PC-3 (cell line): ENCODE measurements around the gene UBA3. TPM values are rescaled to one million over a fixed set of nuclear protein-coding genes. Genes with fewer than 3 reads are reported as not detected.

Source experiments
- ATAC-seq: fragments of 200-7000 bp; cut with Tn5 transposase; 2 replicates; pipeline ENCODE4 v1.9.1; 2020; ENCODE audit warnings: mild to moderate bottlenecking, moderate library complexity
- BruUV-seq: library from RNA; stranded (reverse); fragments of 400-500 nt; replicated peaks from 2 replicates; lab custom pipeline; 2021; lab: Mats Ljungman, UMichigan
- CTCF ChIA-PET: fragments of 300-600 bp; sonication (Branson Sonifier 250); formaldehyde crosslinking; loops from one replicate; lab custom pipeline; 2022; ENCODE audit warnings: antibody characterized with exemption; lab: Charles Lee
- POLR2A ChIA-PET: fragments of 300-600 bp; sonication (Branson Sonifier 250); formaldehyde crosslinking; loops from one replicate; lab custom pipeline; 2022; ENCODE audit warnings: antibody characterized with exemption; ENCODE audit not compliant: unreplicated experiment; lab: Charles Lee
- DNase-seq: peaks from one replicate; pipeline ENCODE4 v3.0.0-alpha.2; 2015
- H2AFZ ChIP-seq: fragments of 300-600 bp; sonication (generic); 2 replicates; pipeline ENCODE4 v1.6.0; 2016; ENCODE audit warnings: antibody characterized with exemption, low read length
- H3F3A ChIP-seq: fragments of 300-600 bp; sonication (generic); one replicate; pipeline ENCODE4 v1.6.0; 2017; ENCODE audit warnings: antibody characterized with exemption, low read length, control low read depth, mild to moderate bottlenecking; ENCODE audit not compliant: unreplicated experiment
- H3K27ac ChIP-seq: fragments of 300-600 bp; sonication (generic); 2 replicates; pipeline ENCODE4 v1.5.1; 2016; ENCODE audit warnings: mild to moderate bottlenecking, low read length
- H3K27me3 ChIP-seq: fragments of 300-600 bp; sonication (generic); 2 replicates; pipeline ENCODE4 v1.6.1; 2016; ENCODE audit warnings: low read length, mixed read lengths
- H3K36me3 ChIP-seq: fragments of 300-600 bp; sonication (generic); 2 replicates; pipeline ENCODE4 v1.6.1; 2016; ENCODE audit warnings: low read depth, mixed run types, low read length, mixed read lengths
- H3K4me1 ChIP-seq: fragments of 300-600 bp; sonication (generic); 2 replicates; pipeline ENCODE4 v1.5.1; 2016; ENCODE audit warnings: low read length; ENCODE audit not compliant: insufficient read depth
- H3K4me2 ChIP-seq: fragments of 300-600 bp; sonication (generic); 2 replicates; pipeline ENCODE4 v1.6.0; 2016; ENCODE audit warnings: low read length
- H3K4me3 ChIP-seq: fragments of 300-600 bp; sonication (generic); 2 replicates; pipeline ENCODE4 v1.5.1; 2016; ENCODE audit warnings: mild to moderate bottlenecking, low read length, mixed read lengths
- H3K79me2 ChIP-seq: fragments of 300-600 bp; sonication (generic); 2 replicates; pipeline ENCODE4 v1.6.1; 2017; ENCODE audit warnings: low read length, mixed read lengths
- H3K9ac ChIP-seq: fragments of 300-600 bp; sonication (generic); 2 replicates; pipeline ENCODE4 v1.6.0; 2016; ENCODE audit warnings: mild to moderate bottlenecking, low read length
- H3K9me2 ChIP-seq: fragments of 300-600 bp; sonication (generic); replicated peaks from 2 replicates; pipeline ENCODE4 v1.6.1; 2016; ENCODE audit warnings: mixed run types, low read length, mixed read lengths
- H3K9me3 ChIP-seq: fragments of 300-600 bp; sonication (generic); 2 replicates; pipeline ENCODE4 v1.6.1; 2016; ENCODE audit warnings: low read length, mixed read lengths
- H4K20me1 ChIP-seq: fragments of 300-600 bp; sonication (generic); 2 replicates; pipeline ENCODE4 v1.6.1; 2016; ENCODE audit warnings: low read length, mixed read lengths
- EZH2 ChIP-seq: fragments of 300-600 bp; sonication (generic); IDR thresholded peaks from one replicate; pipeline ENCODE4 v1.6.1; 2017; ENCODE audit warnings: antibody characterized with exemption, mild to moderate bottlenecking, low read length; ENCODE audit not compliant: unreplicated experiment
- EZH2phosphoT487 ChIP-seq: fragments of 300-600 bp; sonication (generic); IDR thresholded peaks from 2 replicates; pipeline ENCODE4 v1.6.1; 2018; ENCODE audit warnings: mild to moderate bottlenecking, antibody characterized with exemption, low read length, borderline replicate concordance
- intact Hi-C: fragments of 100-400 bp; cut with micrococcal nuclease; formaldehyde crosslinking; loops from 2 replicates; pipeline ENCODE4 v1.9.0; 2023
- total RNA-seq: library from RNA; depleted of rRNA; stranded (reverse); fragments of >200 nt; gene quantifications from 2 replicates; pipeline ENCODE4 v1.2.3, GENCODE V29; 2014
- TF ChIP-seq, protein P1 (sequence below): fragments of 300-600 bp; sonication (generic); conservative IDR thresholded peaks from 2 replicates; pipeline ENCODE4 v1.5.1; 2017; ENCODE audit warnings: antibody characterized with exemption, low read depth, mild to moderate bottlenecking, low read length

Gene UBA3
- total RNA-seq, 1 experiment from 2014 or later: 27.5 TPM

DNA sequence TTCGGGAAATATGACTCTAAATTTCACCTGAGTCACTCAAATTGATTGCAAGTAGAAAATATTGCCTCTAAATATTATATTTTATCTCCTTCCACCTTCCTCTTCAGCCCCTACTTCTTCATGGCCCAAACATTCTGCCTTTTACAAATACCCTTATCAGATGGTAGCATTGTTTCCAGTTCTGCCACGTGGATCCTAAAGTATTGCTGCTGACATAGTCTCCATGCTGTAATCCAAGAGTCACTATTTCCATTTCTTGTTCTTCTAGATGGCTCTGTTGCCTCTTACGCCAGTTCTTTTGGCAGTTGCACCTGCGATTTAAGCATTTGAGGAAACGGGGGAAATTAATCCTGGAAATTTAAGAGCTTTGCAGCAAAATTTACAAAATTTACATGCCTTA, 28.6 kb upstream of the UBA3 start:
- CTCF ChIA-PET: no interaction called here
- no peaks in the 10 kb centered on the region for H3K9me3 ChIP-seq
- POLR2A ChIA-PET: no interaction called here

DNA sequence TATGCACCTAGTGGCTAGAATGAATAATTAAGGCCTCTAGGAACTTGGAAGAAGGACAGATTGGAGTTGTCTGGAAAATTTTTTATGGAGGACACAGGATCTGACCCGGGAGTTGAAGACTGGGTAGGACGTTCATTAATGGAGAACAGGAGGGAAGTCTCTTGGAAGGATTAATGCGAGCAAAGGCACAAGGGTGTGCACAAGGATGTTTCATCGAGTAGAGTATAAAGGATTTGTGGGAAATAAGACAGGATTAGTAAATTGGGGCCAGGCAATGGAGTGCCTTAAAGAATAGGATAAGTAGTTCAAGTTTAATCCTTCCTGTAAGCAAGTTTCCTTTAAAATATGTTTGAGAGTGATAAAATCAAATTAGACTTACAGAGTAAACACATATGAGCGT, 27.7 kb upstream of the UBA3 start:
- Histone ChIP-seq H3K27me3 (no peaks in the 10 kb centered on the region), H3K79me2 (no peaks in the 10 kb centered on the region), H3K9me3 (no peaks in the 10 kb centered on the region), H3K4me2 (no peak overlapping the region), H3K36me3 (no peaks in the 10 kb centered on the region; the same call in 1 of the 2 replicates), H2AFZ (no peak overlapping the region), H3K27ac (no peak overlapping the region), H3K4me1 (peaks cover 10% of the 10 kb centered on the region; the same call in 1 of the 2 replicates), H3K9ac (no peak overlapping the region), H3F3A (no peaks in the 10 kb centered on the region), H3K9me2 (no peaks in the 10 kb centered on the region), H4K20me1 (no peaks in the 10 kb centered on the region), H3K4me3 (no peak overlapping the region)
- intact Hi-C loops: no loop called here
- TF ChIP-seq EZH2phosphoT487 (no peak), EZH2 (no peak)
- TF ChIP-seq, protein P1, sequence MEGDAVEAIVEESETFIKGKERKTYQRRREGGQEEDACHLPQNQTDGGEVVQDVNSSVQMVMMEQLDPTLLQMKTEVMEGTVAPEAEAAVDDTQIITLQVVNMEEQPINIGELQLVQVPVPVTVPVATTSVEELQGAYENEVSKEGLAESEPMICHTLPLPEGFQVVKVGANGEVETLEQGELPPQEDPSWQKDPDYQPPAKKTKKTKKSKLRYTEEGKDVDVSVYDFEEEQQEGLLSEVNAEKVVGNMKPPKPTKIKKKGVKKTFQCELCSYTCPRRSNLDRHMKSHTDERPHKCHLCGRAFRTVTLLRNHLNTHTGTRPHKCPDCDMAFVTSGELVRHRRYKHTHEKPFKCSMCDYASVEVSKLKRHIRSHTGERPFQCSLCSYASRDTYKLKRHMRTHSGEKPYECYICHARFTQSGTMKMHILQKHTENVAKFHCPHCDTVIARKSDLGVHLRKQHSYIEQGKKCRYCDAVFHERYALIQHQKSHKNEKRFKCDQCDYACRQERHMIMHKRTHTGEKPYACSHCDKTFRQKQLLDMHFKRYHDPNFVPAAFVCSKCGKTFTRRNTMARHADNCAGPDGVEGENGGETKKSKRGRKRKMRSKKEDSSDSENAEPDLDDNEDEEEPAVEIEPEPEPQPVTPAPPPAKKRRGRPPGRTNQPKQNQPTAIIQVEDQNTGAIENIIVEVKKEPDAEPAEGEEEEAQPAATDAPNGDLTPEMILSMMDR: no peak
- DNase-seq (no peak), ATAC-seq (no peak)
- POLR2A ChIA-PET: no interaction called here
- BruUV-seq: no TSS peak
- CTCF ChIA-PET: no interaction called here

More for the DNA sequence above, 28.6 kb upstream of the UBA3 start:
- Histone ChIP-seq H3K4me2 (no peak overlapping the region), H4K20me1 (no peaks in the 10 kb centered on the region), H2AFZ (no peak overlapping the region), H3K27me3 (no peaks in the 10 kb centered on the region), H3K9me2 (no peaks in the 10 kb centered on the region), H3F3A (no peaks in the 10 kb centered on the region), H3K9ac (no peak overlapping the region), H3K4me1 (peaks cover 14% of the 10 kb centered on the region), H3K79me2 (no peaks in the 10 kb centered on the region), H3K27ac (no peak overlapping the region), H3K4me3 (no peak overlapping the region), H3K36me3 (no peaks in the 10 kb centered on the region; the same call in 1 of the 2 replicates)
- DNase-seq (no peak), ATAC-seq (no peak)
- no TSS peak for BruUV-seq
- TF ChIP-seq EZH2phosphoT487 (no peak), EZH2 (no peak)
- TF ChIP-seq, protein P1: no peak
- intact Hi-C loops: no loop called here

DNA sequence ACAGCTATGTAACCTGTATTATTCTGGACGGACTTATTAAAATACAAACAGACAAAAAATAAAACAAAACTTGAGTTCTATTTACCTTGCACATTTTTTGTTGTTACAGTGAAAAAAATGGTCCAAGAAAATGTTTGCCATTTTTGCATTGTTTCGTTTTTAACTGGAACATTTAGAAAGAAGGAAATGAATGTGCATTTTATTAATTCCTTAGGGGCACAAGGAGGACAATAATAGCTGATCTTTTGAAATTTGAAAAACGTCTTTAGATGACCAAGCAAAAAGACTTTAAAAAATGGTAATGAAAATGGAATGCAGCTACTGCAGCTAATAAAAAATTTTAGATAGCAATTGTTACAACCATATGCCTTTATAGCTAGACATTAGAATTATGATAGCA, 25.2 kb upstream of the UBA3 start:
- H3K79me2 ChIP-seq: no peaks in the 10 kb centered on the region
- TF ChIP-seq EZH2phosphoT487: no peak
- no peak for TF ChIP-seq EZH2
- TF ChIP-seq, protein P1: no peak
- H3K27ac ChIP-seq: no peak overlapping the region
- intact Hi-C loops: no loop called here
- no peak overlapping the region for H3K9ac ChIP-seq
- no peaks in the 10 kb centered on the region for H3F3A ChIP-seq
- H3K4me3 ChIP-seq: no peak overlapping the region
- no peaks in the 10 kb centered on the region for H4K20me1 ChIP-seq
- no peak for DNase-seq
- POLR2A ChIA-PET: interaction anchor here (0.7 kb wide), 1 partner anchor 53 kb away, joined by 6 read pairs; no protein-coding TSS in a partner anchor
- H3K4me2 ChIP-seq: no peak overlapping the region
- no peak for ATAC-seq
- no peaks in the 10 kb centered on the region for H3K9me3 ChIP-seq
- 0 out of 2 replicates have a peak, but pooled peaks cover 4% of the 10 kb centered on the region for H3K4me1 ChIP-seq
- H3K27me3 ChIP-seq: no peaks in the 10 kb centered on the region
- no peak overlapping the region for H2AFZ ChIP-seq
- BruUV-seq: no TSS peak
- H3K9me2 ChIP-seq: no peaks in the 10 kb centered on the region
- CTCF ChIA-PET: no interaction called here
- no peaks in the 10 kb centered on the region; the same call in 1 of the 2 replicates for H3K36me3 ChIP-seq
